HG03432 (cell line): Measurements from ENCODE around the gene RBMS1.

Experiments
- ATAC-seq: cut with Tn5 transposase; IDR thresholded peaks from one replicate; pipeline ENCODE4 v1.9.1; 2021; ENCODE audit warnings: mild to moderate bottlenecking, moderate library complexity; ENCODE audit not compliant: unreplicated experiment

RBMS1 gene

GRCh38 chr2:160365716-160366367 is 127.8 kb downstream of the RBMS1 start:
- ATAC-seq = no peak

- no peak for ATAC-seq
Measured at GRCh38 chr2:160364364-160364763, 129.2 kb downstream of the RBMS1 start.

- no peak for ATAC-seq
Measured at GRCh38 chr2:160363961-160364360, 129.6 kb downstream of the RBMS1 start.

- no peak for ATAC-seq
Measured at GRCh38 chr2:160363055-160363454, 130.6 kb downstream of the RBMS1 start.

- ATAC-seq = no peak
Measured at GRCh38 chr2:160362541-160362940, 131.1 kb downstream of the RBMS1 start.

- no peak for ATAC-seq
Measured at GRCh38 chr2:160362018-160362417, 131.6 kb downstream of the RBMS1 start.

- ATAC-seq = no peak
Measured at GRCh38 chr2:160360089-160360757, 133.4 kb downstream of the RBMS1 start.

- ATAC-seq = no peak
Measured at GRCh38 chr2:160358046-160358445, 135.6 kb downstream of the RBMS1 start.

- no peak for ATAC-seq
Measured at GRCh38 chr2:160356485-160356884, 137.1 kb downstream of the RBMS1 start.

GRCh38 chr2:160355080-160355479 is 138.5 kb downstream of the RBMS1 start:
- no peak for ATAC-seq

- ATAC-seq = no peak
Measured at GRCh38 chr2:160354677-160355076, 138.9 kb downstream of the RBMS1 start.

GRCh38 chr2:160353813-160354212 is 139.8 kb downstream of the RBMS1 start:
- ATAC-seq = no peak

- peak; percentile 53 for ATAC-seq
Measured at GRCh38 chr2:160353166-160353565, 140.4 kb downstream of the RBMS1 start.

- ATAC-seq = no peak
Measured at GRCh38 chr2:160352500-160352899, 141.1 kb downstream of the RBMS1 start.

- ATAC-seq = no peak
Measured at GRCh38 chr2:160351956-160352355, 141.7 kb downstream of the RBMS1 start.

- ATAC-seq = no peak
Measured at GRCh38 chr2:160349306-160349705, 144.3 kb downstream of the RBMS1 start.

GRCh38 chr2:160347269-160347863 is 146.2 kb downstream of the RBMS1 start:
- ATAC-seq = no peak

- ATAC-seq = no peak
Measured at GRCh38 chr2:160345071-160345764, 148.4 kb downstream of the RBMS1 start.

GRCh38 chr2:160343404-160343803 is 150.2 kb downstream of the RBMS1 start:
- no peak for ATAC-seq

GRCh38 chr2:160339726-160340125 is 153.9 kb downstream of the RBMS1 start:
- no peak for ATAC-seq

GRCh38 chr2:160338901-160339685 is 154.5 kb downstream of the RBMS1 start:
- ATAC-seq = no peak
